NB4 (cell line): ENCODE measurements around the gene GALNT17.

Experiments used
- DNase-seq: peaks from one replicate; pipeline ENCODE4 v3.0.0; 2010; ENCODE audit warnings: low read depth
- H3K4me3 ChIP-seq: one replicate; pipeline ENCODE4 v1.5.1; 2011; ENCODE audit warnings: mild to moderate bottlenecking, low read depth, low read length, moderate library complexity
- MYC ChIP-seq: IDR thresholded peaks from 2 replicates; pipeline ENCODE4 v1.6.1; 2011; ENCODE audit warnings: low read depth, low read length
- POLR2A ChIP-seq: IDR thresholded peaks from 2 replicates; pipeline ENCODE4 v1.6.1; 2011; ENCODE audit warnings: mild to moderate bottlenecking; ENCODE audit not compliant: insufficient read length; ENCODE audit errors: extremely low read depth
- TF ChIP-seq, protein P1 (sequence below): IDR thresholded peaks from 2 replicates; pipeline ENCODE4 v1.6.1; 2011; ENCODE audit warnings: low read depth, low read length
- TF ChIP-seq, protein P2 (sequence below): IDR thresholded peaks from one replicate; pipeline ENCODE4 v1.5.1; 2012; ENCODE audit warnings: low read depth, low read length

The GALNT17 gene

DNA sequence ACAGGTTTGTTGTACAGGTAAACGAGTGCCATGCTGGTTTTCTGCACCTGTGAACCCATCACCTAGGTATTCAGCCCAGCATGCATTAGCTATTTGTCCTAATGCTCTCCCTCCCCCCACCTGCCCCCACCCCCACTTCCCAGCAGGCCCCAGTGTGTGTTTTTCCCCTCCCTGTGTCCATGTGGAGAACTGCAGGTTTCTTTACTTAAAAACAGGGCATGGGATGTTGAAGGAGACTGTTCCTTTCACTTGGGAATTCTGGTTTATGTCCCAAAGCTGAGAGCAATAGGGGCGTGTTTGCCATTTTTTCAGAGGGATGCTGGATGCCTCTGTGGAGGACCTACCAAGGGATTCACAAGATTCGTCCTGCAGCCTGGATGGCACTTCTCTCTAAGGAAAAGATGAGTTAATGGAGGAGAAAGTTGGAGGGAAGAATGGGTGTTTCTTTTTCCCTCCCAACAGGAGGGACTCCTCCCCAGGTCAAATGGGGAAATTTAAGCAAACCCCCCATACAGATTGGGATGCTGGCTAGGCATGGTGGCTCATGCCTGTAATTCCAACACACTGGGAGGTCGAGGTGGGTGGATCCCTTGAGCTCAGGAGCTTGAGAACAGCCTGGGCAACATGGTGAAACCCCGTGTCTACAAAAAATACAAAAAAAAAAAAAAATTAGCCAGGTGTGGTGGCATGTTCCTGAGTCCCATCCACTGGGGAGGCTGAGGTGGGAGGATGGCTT lies 136.0 kb downstream of the GALNT17 start:
- DNase-seq = no peak
- TF ChIP-seq POLR2A (no peak), MYC (no peak)
- TF ChIP-seq, protein P1, sequence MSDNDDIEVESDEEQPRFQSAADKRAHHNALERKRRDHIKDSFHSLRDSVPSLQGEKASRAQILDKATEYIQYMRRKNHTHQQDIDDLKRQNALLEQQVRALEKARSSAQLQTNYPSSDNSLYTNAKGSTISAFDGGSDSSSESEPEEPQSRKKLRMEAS = no peak
- TF ChIP-seq, protein P2, sequence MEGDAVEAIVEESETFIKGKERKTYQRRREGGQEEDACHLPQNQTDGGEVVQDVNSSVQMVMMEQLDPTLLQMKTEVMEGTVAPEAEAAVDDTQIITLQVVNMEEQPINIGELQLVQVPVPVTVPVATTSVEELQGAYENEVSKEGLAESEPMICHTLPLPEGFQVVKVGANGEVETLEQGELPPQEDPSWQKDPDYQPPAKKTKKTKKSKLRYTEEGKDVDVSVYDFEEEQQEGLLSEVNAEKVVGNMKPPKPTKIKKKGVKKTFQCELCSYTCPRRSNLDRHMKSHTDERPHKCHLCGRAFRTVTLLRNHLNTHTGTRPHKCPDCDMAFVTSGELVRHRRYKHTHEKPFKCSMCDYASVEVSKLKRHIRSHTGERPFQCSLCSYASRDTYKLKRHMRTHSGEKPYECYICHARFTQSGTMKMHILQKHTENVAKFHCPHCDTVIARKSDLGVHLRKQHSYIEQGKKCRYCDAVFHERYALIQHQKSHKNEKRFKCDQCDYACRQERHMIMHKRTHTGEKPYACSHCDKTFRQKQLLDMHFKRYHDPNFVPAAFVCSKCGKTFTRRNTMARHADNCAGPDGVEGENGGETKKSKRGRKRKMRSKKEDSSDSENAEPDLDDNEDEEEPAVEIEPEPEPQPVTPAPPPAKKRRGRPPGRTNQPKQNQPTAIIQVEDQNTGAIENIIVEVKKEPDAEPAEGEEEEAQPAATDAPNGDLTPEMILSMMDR = no peak
- H3K4me3 ChIP-seq = no peak overlapping the region

DNA sequence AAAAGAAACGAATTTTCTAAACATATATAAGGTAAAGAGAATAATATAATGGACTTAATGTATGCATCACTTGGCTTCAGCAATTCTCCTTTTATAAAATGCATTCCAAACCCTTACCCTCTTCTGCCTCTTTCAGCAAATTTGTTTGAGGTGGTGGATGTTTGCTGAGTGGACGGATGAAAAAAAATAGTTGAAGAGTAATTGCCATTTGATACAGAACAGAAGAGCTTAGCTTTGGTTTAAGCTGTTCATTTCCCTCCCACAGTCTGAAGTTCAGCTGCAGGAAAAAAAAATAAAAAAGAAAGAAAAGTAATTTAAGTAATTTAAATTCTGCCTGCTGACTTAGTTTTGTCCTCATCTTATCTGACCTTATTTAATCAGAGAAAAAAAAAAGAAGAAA lies 138.6 kb downstream of the GALNT17 start:
- TF ChIP-seq, protein P1 = no peak
- TF ChIP-seq, protein P2 = no peak
- TF ChIP-seq MYC = no peak
- TF ChIP-seq POLR2A = no peak
- no peak for DNase-seq
- no peak overlapping the region for H3K4me3 ChIP-seq

DNA sequence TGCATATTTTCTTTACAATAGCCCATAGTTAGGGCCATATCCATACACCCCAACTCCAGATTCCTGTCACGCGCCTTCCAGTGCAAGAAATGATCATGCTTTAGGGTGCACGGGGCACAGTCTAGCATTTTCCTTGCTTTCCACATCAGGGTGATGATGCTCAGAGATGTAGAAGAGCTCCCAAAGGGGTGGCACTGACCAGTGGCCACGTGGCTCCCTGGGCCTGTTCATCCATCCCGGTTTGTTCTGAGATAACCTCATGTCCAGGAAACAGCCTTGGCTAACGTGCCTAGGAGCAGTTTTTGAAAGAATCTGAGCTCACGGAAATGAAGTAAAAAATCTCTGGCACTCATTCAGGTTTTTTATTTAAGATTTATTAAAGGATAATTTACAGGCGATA lies 139.3 kb downstream of the GALNT17 start:
- TF ChIP-seq POLR2A (no peak), MYC (no peak)
- TF ChIP-seq, protein P1 = no peak
- TF ChIP-seq, protein P2 = no peak
- no peak overlapping the region for H3K4me3 ChIP-seq
- no peak for DNase-seq

DNA sequence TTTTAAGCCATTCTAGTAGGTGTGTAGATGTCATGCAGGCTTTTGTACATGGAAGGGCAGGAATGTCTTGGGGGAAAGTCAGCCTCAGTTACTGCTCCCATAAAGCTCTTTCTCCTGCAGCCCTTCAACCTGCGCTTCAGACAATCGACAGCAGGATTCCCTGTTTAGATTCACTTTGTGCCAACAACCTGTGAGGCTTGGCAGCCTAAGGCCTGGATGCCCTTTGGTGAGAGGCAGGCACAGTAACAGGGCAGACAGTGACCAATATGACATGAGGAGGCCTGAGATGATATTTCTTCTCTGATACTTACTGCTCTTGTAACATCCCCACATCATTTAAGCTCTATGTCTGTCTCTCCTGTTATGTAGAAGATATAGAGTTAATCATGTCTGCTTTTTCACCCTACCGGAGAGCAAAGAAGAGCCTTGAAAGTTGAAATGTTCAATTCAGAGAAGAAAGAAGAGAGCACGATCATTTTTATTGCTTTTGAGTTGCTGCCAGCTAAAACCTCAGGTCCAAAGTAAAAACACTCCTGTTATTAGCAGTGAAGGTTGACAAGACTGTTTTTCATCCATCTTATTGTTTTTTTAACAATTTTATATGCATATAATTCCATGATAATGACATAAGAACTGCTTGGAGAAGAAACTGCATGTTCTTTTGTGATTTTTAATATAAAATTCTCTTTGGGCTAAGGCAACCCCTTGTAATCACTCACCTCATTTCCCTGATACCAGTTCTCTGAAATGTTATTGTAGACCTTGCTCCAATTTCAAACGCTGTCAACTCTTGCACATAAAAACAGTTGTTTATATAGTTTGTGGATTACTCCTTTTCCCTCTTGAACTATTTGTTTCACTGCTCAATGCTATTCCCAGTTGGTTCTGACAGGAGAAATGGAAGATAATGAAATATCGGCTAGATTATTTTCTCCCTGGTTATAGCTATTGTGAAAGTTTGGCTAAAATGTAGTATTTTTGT lies 140.9 kb downstream of the GALNT17 start:
- no peak for DNase-seq
- TF ChIP-seq MYC (no peak), POLR2A (no peak)
- TF ChIP-seq, protein P2 = no peak
- TF ChIP-seq, protein P1 = no peak
- H3K4me3 ChIP-seq = no peak overlapping the region

DNA sequence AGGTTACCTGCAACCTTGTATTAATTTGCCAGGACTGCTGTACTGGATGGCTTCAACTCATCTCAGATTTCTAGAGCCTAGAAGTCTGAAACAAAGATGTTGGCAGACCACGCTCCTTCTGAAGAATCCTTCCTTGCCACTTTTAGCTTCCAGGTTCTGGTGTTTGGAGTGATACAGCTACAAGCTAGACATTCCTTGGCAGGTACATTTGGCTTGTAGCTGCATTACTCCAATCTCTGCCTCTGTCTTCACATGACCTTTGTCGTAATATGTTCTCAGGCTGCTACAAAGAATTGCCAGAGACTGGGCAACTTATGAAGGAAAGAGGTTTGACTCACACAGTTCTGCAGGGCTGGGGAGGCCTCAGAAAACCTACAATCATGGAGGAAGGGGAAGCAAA lies 146.3 kb downstream of the GALNT17 start:
- DNase-seq = no peak
- TF ChIP-seq, protein P1 = no peak
- TF ChIP-seq, protein P2 = no peak
- no peak for TF ChIP-seq POLR2A
- no peak for TF ChIP-seq MYC
- H3K4me3 ChIP-seq = no peak overlapping the region
